GM12872 (cell line): Measurements from ENCODE around the gene UCHL5.

Experiments
- CTCF ChIP-seq: IDR thresholded peaks from 3 replicates; pipeline ENCODE4 v1.5.1; 2011; ENCODE audit warnings: low read depth, mild to moderate bottlenecking, low read length, moderate library complexity; ENCODE audit not compliant: insufficient read depth

Gene UCHL5

DNA sequence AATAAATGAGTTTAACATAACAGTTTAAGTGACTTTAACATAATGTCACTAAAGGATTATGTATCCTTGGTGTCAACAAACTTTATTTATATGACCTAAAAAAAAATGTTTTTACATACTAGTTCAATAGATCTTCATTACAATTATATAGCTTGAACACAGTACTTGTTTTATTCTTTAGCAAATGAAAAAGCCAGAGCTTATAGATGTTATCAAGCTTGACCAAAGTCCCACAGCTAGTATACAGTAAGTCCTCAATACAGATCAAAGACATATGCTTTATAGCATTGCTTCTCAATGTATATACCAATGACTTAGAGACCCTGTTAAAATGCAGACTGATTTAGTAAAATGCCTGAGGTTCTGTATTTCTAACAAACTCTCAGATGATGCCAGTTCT is 42.4 kb downstream of the UCHL5 start:
- no peak for TF ChIP-seq CTCF

- TF ChIP-seq CTCF: no peak
Observed at GRCh38 chr1:193014400-193014799, 44.8 kb downstream of the UCHL5 start.

GRCh38 chr1:193013707-193014106 is 45.5 kb downstream of the UCHL5 start:
- TF ChIP-seq CTCF: no peak

DNA sequence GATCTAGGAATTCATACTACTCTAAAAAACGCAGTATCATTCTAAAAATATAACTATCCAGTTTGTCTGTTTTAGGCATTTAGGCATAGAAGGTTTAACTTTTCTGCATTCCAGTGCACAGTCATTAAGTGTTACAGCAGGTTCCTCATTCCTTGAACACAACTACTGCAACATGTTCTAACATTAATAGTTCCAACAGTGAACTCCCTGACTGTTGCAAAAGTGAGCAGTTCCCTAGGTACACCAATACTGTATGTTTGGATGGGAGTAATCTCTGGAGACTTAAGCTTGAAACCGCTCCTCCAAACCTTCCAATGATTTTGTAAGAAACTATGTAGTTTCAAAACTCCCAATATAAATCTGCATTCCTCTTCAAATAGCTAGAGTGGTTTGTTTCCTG is 46.2 kb downstream of the UCHL5 start:
- no peak for TF ChIP-seq CTCF

DNA sequence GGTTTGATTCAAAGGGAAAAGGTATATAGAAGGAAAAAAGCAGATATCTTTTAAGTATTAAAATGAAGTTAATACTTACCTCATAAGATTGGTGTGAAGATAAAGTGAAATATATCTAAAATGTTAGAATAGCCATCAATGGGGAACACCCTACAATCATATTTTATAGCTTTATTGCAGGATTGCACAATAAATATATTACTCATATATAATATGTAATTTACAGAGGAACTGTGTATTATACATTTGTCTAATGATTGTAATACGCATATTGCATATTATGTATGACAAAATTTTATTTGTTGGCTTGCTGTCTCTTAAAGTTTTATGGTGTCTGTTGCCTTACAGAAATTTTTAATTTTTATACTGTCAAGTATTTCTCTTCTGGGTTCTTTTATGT is 47.8 kb downstream of the UCHL5 start:
- no peak for TF ChIP-seq CTCF

GRCh38 chr1:193009501-193009900 is 49.7 kb downstream of the UCHL5 start:
- TF ChIP-seq CTCF: no peak

- no peak for TF ChIP-seq CTCF
Observed at GRCh38 chr1:193005785-193006184, 53.4 kb downstream of the UCHL5 start.

DNA sequence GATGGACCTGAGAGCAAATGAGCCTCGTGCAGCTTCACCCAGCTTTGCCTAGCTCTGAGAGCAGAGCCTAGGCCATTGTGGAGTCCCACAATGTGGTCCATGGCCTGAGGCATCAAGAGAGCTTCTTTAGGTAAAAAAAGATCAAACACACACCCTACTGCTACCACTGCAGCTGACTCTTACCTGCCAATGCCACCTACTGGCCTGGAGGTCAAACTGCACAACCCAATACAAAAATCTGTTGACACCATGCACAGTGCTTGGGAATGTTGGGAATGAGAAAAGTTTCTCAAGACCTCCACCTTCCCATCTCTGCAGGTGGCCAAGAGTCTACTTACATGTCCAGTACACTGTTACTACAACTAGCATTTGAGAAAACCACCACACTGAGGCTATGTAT is 60.6 kb downstream of the UCHL5 start:
- TF ChIP-seq CTCF: peak; percentile 66
